Measurements from ENCODE around the gene MED23.

Gene MED23

GRCh38 chr6:131627724-131628682, at the start of gene MED23:
TSS of gene MED23 (minus strand) at chr6:131628242. CDS start at chr6:131628049, 193 bp downstream.
- DNase-seq: peak; percentile 90

- DNase-seq: no peak
These were observed 45.1 kb upstream of the MED23 start for GRCh38 chr6:131673184-131673583.

- no peak for DNase-seq
These were observed 41.8 kb upstream of the MED23 start for GRCh38 chr6:131669891-131670290.

GRCh38 chr6:131663578-131664165, 35.6 kb upstream of the MED23 start:
- no peak for DNase-seq

GRCh38 chr6:131660195-131660594, 32.2 kb upstream of the MED23 start:
- DNase-seq: no peak

GRCh38 chr6:131658287-131658686, 30.2 kb upstream of the MED23 start:
- DNase-seq: no peak

- no peak for DNase-seq
These were observed 29.6 kb upstream of the MED23 start for GRCh38 chr6:131657630-131658111.

GRCh38 chr6:131657222-131657621, 29.2 kb upstream of the MED23 start:
- DNase-seq: no peak

- DNase-seq: no peak
These were observed 28.6 kb upstream of the MED23 start for GRCh38 chr6:131656667-131657066.

- no peak for DNase-seq
These were observed 27.9 kb upstream of the MED23 start for GRCh38 chr6:131655951-131656350.

GRCh38 chr6:131655387-131655786, 27.3 kb upstream of the MED23 start:
- DNase-seq: no peak

- no peak for DNase-seq
These were observed 26.3 kb upstream of the MED23 start for GRCh38 chr6:131654326-131654725.

GRCh38 chr6:131652472-131652871, 24.4 kb upstream of the MED23 start:
- no peak for DNase-seq

- DNase-seq: no peak
These were observed 23.7 kb upstream of the MED23 start for GRCh38 chr6:131651782-131652181.

GRCh38 chr6:131646249-131646670, 18.2 kb upstream of the MED23 start:
- DNase-seq: no peak

- no peak for DNase-seq
These were observed 17.8 kb upstream of the MED23 start for GRCh38 chr6:131645846-131646245.

- no peak for DNase-seq
These were observed 16.9 kb upstream of the MED23 start for GRCh38 chr6:131644921-131645320.

GRCh38 chr6:131643855-131644460, 15.9 kb upstream of the MED23 start:
- DNase-seq: no peak

GRCh38 chr6:131642987-131643611, 15.1 kb upstream of the MED23 start:
- DNase-seq: no peak

GRCh38 chr6:131642565-131642964, 14.5 kb upstream of the MED23 start:
- no peak for DNase-seq

GRCh38 chr6:131641554-131641953, 13.5 kb upstream of the MED23 start:
- DNase-seq: no peak

GRCh38 chr6:131640576-131640975, 12.5 kb upstream of the MED23 start:
- no peak for DNase-seq

- no peak for DNase-seq
These were observed 12.1 kb upstream of the MED23 start for GRCh38 chr6:131640100-131640499.

Measured in RPMI8226 (cell line).